ENCODE results near the gene R3HDM2.
A peak's percentile ranks its signal among the peaks of the same experiment; 100 is the strongest.

The R3HDM2 gene

GRCh38 chr12:57225680-57226210 is 205.1 kb downstream of the R3HDM2 start:
- no peak for DNase-seq

DNA sequence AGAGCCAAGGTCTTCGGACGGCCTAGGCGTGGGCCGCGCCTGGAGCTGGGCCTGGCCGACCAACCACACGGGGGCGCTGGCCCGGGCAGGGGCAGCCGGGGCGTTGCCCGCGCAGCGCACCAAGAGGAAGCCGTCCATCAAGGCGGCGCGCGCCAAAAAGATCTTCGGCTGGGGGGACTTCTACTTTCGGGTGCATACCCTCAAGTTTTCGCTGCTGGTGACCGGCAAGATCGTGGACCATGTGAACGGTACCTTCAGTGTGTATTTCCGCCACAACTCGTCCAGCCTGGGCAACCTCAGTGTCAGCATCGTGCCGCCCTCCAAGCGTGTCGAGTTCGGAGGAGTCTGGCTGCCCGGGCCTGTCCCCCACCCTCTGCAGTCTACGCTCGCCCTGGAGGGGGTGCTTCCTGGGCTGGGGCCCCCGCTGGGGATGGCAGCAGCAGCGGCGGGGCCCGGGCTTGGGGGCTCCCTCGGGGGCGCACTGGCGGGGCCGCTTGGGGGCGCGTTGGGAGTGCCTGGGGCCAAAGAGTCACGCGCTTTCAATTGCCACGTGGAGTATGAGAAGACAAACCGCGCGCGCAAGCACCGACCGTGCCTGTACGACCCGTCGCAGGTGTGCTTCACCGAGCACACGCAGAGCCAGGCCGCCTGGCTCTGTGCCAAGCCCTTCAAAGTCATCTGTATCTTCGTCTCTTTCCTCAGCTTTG is 205.7 kb downstream of the R3HDM2 start:
- peak; percentile 35 to 71 (median 47) for DNase-seq

DNA sequence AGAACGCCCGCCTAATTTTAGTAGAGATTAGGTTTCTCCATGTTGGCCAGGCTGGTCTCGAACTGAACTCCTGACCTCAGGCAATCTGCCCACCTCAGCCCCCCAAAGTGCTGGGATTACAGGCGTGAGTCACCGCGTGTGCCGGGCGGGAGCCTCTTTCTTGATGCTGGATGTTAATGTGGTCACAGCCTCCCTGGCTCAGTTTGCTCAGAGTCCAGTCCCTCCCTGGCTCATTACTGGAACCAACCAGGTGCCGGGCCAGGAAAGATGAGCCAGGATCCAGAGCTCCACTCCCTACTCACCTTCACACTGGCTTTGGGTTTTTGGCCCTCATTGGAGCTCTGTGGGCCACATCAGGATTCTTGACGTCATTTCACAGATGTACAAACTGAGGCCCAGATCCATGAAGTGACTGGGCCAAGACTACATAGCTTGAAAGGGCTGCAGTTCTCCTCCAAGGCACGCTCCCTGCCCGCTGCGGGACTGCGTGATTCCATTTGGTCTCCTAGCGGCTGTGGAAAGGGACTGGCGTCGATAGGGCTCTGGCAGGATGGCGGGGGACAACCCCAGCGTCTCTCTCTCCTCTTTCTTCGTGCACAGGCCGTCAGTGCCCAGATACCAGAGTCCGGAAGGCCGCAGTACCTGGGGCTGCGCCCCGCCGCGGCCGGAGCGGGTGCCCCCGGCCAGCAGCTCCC is 206.4 kb downstream of the R3HDM2 start:
- DNase-seq = no peak

DNA sequence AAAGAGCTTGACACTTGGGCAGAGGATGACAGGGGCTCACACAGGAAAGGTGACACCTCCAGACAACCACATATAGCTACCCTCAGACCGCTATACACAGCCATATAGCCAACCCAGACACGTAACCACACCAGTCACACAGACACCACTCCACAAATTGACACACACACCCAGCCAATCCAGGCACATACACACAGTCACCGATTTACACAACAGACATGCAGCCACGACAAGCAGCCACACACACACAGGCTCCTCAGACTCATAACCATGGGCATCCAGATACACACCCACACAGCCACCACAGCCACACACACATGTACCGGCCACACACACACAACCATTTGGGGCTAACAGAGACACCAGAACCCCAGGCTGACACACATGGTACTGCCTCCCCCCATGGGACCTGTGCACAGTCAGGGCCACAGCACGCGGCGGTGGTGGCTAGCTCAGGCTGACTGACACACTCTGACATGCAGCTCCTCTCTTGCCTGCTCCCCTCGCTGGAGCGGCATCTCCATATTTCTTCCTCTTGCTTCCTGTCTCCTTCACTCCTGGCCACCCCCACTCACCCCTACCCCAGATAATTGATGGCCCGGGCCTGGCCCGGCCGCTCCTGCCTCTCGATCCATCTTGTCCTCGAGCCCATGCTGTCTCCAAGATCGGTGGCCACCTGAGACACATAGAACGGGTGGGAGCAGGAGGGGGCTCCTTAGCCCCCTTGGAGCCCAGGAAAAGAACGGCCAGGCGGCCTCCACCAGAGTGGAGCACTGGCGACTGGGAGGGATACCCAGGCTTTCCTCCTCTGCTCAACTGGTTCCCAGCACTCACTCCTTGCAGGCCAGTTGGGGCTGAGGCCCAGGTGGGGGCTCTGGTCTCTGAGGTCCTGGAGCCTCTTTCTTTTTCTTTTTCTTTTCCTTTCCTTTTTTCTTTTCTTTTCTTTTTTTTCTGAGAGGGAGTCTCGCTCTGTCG is 207.4 kb downstream of the R3HDM2 start:
- DNase-seq = peak in 2 of 5 experiments; percentile 41 to 85

DNA sequence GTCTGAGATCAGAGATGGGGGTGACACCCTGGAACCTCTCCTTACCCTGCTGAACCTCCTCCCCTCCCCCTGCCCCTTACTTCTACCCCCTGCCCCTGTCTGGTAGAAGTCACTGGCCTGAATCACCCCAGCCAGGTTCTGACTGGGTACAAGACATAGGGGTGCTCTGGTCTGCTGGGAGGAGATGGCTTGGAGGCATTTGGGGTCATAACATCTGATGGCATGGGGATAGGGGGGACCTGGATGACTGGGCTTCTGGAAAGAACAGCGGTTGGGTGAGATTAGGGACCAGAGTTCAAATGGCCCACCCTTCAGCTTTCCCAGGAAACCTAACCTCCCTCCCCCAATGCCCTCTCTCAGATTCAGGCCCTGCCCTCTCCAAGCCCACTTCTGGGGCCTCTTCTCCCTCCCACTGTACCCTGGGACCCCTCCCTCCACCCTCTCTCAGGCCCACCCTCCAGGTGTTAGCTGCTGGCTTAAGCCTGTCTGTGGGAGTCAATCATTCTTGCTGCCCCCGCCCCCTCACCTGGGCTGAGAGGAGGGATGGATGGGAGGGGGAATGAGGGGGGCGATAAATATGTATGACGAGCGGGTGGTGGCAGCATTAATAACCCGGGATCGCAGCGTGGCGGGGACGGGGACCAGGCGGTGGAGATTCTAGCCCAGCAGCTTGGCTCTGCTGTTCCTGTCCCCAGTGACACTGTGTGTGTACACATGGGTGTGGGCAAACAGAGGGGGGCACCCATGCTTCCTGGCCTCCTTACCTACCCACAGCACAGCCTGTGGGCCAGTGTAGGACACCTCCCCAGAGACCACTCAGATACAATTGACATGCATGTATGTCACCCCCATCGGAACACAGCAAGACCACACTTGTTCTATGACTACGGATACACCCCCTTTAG is 208.3 kb downstream of the R3HDM2 start:
- DNase-seq = no peak

GRCh38 chr12:57221169-57221917 is 209.5 kb downstream of the R3HDM2 start:
- no peak for DNase-seq

DNA sequence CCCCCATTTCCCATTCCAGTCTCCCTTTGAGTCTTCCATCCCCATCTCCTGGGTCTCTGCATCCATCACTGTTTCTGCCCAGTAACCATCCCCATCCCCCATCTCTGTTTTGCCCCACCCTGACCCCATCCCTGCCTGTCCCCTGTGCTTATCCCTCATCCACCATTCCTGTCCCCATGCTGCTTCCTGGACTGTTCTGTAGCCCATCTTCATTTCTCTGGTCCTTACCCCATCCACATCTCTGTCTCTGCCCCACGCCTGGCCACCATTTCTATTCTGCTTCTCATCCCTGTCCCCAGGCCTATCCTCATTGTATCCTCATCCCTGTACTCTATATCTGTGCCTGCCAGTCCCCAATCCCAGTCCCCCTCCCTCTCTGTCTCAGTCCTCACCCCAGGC is 210.1 kb downstream of the R3HDM2 start:
- no peak for DNase-seq

DNA sequence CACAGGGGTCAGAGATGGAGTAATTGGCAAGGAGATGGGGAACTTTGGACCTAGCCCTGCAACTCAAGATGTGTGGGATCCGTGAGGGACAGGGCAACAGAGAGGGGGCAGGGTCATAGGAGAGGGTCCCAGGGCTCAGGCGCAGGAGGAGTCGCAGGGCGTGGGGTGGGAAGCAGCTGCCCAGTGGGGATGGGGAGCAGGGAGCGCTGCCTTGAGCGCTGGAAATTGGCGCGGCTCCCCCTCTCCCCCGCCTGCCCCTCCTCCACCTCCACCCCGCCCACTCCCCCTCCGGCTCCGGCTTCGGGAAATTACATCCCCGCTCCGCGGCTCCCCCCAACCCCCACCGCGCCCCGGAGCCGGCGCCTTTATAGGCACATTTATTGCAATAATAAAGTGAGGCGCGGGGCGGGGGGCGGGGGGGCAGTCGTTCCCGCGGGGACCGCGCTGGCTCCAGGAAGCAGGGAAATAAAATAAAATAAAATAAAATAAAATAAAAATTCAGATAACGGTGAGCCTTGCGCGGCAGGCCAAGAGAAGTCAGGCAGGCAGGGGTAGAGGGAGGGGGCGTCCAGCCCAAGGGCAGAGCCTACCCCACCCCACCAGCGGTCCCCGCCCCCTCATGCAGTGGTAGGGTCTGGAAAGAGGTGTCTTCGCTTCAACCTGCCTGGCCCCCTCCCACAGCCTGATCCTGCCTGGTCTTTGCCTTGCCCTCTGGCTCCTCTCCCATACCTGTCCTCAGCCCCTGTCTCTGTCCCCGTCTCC is 210.7 kb downstream of the R3HDM2 start:
- DNase-seq = no peak

DNA sequence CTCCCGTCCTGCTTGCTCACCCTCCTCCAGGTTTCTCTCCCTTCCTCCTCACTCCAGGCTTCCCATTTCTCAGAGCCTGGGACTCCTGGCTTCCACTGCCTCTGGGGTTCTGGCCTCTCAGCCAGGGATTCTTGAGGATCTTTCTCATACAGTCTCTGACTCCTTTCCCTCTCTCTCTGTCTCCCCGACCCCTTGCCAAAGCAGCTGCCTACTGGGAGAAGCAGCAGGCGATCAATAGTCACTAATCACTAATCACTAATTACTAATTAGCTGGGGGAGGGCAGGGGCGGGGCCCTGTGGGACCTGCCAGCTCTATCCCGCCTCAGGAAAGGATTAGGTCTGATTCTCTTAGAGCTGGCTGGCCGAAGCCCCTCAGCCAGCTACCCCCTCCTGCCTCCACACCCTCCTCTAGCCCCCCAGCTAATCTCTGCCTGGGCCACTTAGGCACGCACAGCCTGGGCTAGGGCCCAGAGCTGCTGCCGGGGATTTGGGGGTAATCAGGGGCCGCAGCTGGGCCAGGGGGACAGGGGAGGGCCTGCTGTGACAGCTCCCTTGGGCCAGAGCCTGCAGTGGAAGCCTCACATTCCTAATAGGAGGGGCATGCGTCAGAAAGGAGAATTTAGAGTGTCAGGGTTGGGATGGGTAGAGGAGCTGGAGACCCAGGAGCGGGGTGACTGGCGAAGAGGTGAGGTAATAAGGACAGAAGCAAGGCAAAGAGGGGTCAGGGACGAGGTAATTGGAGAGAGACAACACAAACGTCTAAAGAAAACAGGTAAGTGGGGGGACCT is 211.4 kb downstream of the R3HDM2 start:
- no peak for DNase-seq

GRCh38 chr12:57218030-57218853 is 212.6 kb downstream of the R3HDM2 start:
- no peak for DNase-seq

DNA sequence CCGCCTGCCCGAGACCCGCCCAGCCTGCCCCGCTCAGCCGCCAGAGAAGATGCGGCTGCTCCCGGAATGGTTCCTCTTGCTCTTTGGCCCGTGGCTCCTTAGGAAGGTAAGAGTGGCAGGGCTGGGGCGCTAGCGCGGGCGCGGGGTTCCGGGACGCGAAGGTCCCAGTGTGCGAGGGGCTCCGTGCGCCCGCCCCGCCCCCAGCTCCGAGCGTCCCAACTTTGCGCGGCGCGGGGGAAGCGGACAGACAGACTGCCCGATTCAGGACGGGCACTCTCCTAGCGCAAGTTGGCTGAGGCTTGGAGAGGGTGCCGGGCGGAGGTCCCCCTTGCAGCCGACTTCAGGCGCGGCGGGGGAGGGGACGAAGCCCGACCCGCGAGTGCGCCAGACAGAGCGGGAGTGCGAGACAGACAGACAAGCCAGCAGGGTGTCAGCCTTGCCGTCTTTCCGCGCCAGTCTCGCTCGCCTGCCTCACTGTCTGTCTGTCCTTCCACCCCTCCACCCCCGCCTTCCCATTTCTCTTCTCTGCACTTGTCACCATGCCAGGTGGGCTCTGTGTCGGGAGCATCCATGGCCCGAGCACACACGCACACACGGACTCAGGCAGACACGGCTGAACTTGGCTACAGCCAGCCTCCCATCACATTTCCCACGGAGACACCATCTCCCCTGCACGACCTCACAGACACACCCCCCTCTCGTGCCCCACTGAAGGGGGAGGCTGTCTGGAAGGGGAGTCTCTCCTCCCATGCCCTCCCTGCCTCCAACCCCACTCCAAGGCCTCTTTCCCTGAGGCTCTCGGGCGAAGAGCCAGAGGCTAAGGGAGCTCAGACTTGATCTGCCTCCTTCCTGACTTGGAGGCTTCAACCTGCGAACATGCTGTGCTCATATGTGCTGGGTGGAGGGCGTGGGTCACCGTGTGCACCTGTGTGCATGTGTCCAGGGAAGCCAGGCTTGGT is 213.6 kb downstream of the R3HDM2 start:
- peak in 1 of 5 experiments; percentile 73 for DNase-seq

- peak in 4 of 5 experiments; percentile 24 to 55 (median 42) for DNase-seq
Measured at GRCh38 chr12:57216014-57216911, 214.6 kb downstream of the R3HDM2 start, which contains the start of gene NXPH4. NXPH4 (plus strand) TSS chr12:57216794; CDS start chr12:57216970, 176 bp downstream.

GRCh38 chr12:57215668-57216013 is 215.2 kb downstream of the R3HDM2 start:
- DNase-seq = peak in 2 of 5 experiments; percentile 64 to 76

GRCh38 chr12:57215065-57215464 is 215.8 kb downstream of the R3HDM2 start:
- no peak for DNase-seq

- DNase-seq = peak; percentile 33 to 68 (median 55)
Measured at GRCh38 chr12:57214398-57214781, 216.5 kb downstream of the R3HDM2 start.
